Measurements from ENCODE around the gene GRM7.

GRCh38 chr3:7371693-7372572 lies 511.0 kb downstream of the GRM7 start:
- TF ChIP-seq CTCF (IDR thresholded peaks at IDR 0.05 in 4 of 5, conservative IDR thresholded peaks at IDR 0.05 in 1 of 5): no peak
- TF ChIP-seq POLR2A (IDR thresholded peaks at IDR 0.05): no peak

All from gastrocnemius medialis (tissue), 4 donors.